ENCODE measurements around the gene LRTM2.

Gene LRTM2

GRCh38 chr12:1843641-1844005, 23.3 kb downstream of the LRTM2 start:
- no peak for FAIRE-seq

DNA sequence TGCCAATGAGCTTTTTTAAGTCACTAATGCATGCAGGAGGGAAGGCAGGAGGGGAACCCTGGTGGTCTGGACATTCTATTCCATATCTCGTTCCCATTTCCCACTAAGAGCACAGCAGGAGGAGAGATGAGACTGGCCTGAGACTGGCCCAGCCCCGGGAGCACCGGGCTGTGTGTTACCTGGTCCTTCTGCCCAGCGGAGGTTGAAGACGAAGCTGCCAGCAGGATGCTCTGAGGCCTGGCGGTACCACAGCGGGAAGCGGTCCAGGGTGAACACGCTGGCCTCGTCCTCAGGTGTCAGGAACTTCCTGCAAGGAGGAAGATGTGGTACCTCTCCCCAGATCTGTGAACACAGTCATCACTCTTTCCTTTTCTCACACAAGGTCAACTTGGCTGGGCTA, 23.9 kb downstream of the LRTM2 start:
- no peak for FAIRE-seq

- no peak for FAIRE-seq
These were observed 24.5 kb downstream of the LRTM2 start for GRCh38 chr12:1844661-1845409.

- FAIRE-seq, result no peak
These were observed 25.1 kb downstream of the LRTM2 start for GRCh38 chr12:1845427-1845826.

DNA sequence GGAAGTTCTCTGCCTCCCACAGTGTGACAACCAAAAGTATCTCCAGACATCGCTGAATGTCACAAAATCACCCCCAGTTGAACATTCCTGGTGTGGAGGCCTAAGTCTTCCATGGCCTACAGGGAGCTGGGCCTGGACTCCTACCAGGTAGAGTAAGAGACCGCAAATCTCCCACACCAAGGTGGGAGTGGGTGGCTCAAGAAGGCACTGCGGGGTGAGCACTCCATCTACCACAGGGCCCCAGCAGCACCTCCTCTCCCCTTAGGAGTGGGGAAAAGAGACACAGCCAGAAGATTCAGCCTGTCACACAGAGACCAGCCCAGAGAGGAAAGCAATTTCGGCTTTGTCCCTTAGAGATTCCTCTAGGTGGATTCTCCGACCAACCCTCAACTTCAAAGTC, 25.5 kb downstream of the LRTM2 start:
- FAIRE-seq, result no peak

- no peak for FAIRE-seq
These were observed 26.3 kb downstream of the LRTM2 start for GRCh38 chr12:1846421-1847405.

- FAIRE-seq, result no peak
These were observed 27.0 kb downstream of the LRTM2 start for GRCh38 chr12:1847411-1847810.

GRCh38 chr12:1848146-1848545, 27.8 kb downstream of the LRTM2 start:
- no peak for FAIRE-seq

DNA sequence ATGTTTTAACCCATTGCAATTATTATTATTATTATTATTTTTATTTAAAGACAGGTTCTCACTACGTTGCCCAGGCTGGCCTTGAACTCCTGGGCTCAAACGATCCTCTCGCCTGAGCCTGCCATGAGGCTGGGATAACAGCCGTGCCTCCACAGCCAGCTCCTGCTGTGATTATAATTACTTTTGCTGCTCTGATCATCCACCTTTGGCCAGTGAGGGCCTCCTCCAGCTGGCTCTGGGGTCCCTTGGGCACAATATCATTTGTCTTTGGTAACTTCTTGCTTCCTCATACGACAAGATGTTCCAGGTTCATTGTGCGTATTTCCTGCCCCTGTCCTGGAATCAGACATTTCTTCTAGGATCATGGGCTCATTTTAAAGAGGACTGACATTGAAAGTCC, 28.4 kb downstream of the LRTM2 start:
- FAIRE-seq, result no peak

DNA sequence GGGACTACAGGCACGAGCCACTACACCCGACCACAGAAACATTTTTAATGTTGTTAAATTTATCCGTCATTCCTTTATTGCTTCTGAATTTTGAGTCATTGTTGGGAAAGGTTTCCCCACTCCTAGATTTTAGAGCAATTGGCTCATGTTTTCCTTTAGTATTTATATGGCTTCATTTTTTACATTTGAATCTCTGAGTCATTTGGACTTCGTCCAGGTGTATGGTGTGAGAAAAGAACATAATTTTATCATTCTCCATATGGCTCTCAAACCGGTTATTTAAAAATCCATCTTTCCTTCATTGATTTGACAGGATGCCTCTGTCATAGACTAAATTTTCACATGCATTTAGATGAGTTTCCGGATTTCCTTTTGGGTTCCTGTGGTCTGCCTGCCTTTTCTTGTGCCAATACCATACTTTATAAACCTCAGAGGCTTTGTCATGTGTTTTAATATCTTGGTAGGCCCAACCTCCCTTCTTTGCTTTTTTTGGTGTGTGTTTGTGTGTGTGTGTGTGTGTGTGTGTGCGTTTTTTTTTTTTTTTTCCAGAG, 30.9 kb downstream of the LRTM2 start:
- no peak for FAIRE-seq

GRCh38 chr12:1852076-1852475, 31.7 kb downstream of the LRTM2 start:
- FAIRE-seq, result no peak

- no peak for FAIRE-seq
These were observed 33.4 kb downstream of the LRTM2 start for GRCh38 chr12:1853716-1854115.

- FAIRE-seq, result no peak
These were observed 34.9 kb downstream of the LRTM2 start for GRCh38 chr12:1855241-1855640.

DNA sequence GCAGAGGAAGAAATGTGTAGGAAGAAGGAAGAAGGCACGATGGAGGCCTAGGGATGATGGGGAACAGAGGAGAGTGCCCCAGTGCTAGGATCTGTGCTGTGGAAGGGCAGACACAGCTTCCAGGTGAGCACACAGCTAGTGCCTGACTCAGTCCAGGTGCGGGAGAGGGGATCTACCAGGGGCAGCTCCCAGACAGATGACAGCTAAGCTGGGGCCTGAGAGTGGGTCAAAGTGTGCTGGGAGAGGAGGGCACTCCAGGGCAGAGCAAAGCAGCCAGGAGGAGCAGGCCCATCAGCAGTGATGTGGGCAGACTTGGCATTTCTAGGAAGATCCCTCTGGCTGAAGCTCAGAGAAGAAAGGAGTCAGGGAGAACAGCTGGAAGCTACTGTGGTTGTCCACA, 36.7 kb downstream of the LRTM2 start:
- no peak for FAIRE-seq

- no peak for FAIRE-seq
These were observed 37.5 kb downstream of the LRTM2 start for GRCh38 chr12:1857821-1858220.

DNA sequence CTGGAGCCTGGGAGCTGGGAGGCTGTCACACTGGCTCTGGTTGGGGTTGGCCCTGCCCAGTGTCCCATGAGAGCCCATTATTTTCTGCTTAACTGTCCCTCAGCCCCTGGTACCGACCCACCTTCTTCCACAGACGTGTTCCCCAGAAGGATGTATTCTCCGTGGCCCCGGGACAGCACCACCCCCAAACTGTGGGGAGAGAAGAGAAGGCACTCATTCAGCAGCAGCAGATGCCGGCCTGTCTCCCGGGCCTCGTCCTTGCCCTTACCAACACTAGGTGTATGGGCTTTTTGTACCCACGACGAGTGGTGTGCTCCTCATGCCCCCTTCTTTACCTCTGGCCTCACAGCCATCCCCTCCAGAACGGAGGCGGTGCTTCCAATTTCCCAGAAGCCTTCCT, 38.1 kb downstream of the LRTM2 start:
- no peak for FAIRE-seq

- FAIRE-seq, result no peak
These were observed 39.3 kb downstream of the LRTM2 start for GRCh38 chr12:1859643-1860042.

DNA sequence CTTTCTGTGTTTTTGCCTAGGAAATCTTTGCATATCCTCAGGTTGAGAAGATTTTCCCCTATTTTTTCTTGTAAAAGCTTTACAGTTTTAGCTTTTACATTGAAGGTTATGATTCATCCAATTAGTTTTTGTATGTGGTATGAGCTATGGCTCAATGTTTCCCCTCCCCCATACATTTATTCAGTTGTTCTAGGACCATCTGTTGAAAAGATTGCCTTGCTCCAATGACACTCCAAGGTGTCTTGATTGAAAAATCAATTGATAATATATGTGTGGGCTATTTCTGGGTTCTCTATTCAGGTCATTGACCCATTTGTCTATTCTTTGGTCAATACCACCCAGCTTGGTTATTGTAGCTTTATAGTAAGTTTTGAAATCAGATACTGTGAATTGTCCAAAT, 42.6 kb downstream of the LRTM2 start:
- no peak for FAIRE-seq

GRCh38 chr12:1863823-1864222, 43.5 kb downstream of the LRTM2 start:
- FAIRE-seq, result no peak

GRCh38 chr12:1864456-1864855, 44.1 kb downstream of the LRTM2 start:
- no peak for FAIRE-seq

- no peak for FAIRE-seq
These were observed 44.5 kb downstream of the LRTM2 start for GRCh38 chr12:1864867-1865266.

GRCh38 chr12:1865284-1865866, 45.0 kb downstream of the LRTM2 start:
- FAIRE-seq, result no peak

DNA sequence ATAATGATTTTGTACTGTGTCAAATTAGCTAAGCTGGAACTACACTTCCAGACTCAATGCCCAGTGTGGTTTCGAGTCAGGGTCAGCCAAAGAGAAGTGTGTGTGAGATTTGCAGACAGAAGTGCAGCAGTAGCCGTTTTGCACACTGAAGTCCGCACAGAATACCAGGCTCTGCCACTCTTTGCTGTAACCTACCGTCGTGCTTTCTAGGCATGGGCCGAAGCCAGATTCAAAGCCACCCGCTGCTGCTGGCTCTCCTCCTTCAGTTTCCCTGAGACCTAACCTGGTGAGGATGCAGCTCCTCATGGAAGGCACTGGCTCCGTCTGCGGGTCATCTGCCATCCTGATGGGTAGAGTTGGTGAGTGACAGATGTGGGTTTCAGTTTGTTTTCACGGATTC, 48.8 kb downstream of the LRTM2 start:
- no peak for FAIRE-seq

All from colon (tissue), 2 donors.